Medulla oblongata (tissue), 1 donor: ENCODE data around the gene CCR7.

Experiments
- DNase-seq: peaks from one replicate; pipeline ENCODE4 v3.0.0-alpha.2; 2015; ENCODE audit errors: extremely low spot score

Gene CCR7

DNA sequence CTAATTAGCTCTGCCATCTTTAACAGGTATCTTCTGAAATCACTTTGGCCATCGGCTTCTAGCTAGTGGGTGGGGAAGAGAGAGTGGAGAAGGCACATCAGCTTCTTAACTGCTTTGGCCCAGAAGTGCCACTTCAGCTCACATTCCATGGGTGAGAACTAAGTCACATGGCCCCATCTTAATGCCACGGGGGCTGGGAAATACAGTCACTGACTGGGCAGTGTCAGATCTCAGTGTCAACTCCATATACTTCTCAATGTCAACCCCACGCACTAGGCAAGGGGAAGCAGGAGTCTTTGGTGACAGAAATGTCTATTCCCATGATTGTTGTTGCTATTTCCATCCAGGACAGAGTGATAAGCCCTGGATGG, 29.4 kb downstream of the CCR7 start:
- no peak for DNase-seq

DNA sequence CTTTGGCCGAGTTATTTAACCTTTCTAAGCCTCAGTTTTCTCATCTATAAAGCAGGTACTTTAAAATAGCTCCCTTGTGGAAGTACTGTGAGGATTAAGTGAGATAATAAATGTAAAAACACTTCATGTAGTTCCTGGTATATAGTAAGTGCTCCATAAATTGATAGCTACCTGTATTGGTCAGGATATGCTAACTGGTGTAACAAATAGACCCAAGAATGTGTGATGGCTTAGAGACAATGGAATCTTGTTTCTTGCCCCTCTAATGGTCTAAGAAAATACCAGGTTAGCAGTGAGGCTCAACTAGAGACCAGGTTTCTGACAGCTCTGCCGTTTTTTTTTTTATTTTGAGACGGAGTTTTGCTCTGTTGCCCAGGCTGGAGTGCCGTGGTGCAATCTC, 29.8 kb downstream of the CCR7 start:
- DNase-seq, result no peak

DNA sequence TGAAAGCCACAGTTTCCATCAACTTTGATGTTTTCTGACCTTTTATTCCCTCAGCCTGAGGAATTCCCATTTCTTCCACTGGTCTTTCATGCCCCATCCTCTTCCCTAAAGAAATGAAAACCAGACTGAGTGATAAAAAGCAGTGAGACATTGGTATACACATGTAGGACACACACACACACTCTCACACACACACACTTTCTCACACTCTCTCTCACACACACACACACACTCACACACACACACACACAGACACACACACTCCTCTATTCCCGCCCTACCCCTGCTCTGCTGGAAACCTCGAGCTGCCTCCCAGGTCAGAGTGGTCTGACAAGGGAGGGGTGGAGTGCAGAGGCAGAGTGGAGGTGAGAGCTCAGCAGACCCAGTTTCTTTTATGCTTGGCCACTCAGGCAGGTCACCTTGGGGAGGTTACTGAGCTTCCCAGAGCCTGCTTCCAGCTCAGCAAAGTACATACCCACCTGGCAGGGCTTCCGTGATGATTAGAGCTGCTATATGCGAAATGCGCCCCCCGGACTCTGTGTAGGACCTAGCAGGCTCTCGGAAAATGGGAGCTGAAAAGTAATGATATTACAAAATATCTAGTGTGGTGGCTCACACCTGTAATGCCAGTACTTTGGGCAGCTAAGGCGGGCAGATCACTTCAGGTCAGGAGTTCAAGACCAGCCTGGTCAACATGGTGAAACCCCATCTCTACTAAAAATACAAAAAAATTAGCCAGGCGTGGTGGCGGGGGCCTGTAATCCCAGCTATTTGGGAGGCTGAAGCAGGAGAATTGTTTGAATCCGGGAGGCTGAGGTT, 30.7 kb downstream of the CCR7 start:
- DNase-seq, result no peak

DNA sequence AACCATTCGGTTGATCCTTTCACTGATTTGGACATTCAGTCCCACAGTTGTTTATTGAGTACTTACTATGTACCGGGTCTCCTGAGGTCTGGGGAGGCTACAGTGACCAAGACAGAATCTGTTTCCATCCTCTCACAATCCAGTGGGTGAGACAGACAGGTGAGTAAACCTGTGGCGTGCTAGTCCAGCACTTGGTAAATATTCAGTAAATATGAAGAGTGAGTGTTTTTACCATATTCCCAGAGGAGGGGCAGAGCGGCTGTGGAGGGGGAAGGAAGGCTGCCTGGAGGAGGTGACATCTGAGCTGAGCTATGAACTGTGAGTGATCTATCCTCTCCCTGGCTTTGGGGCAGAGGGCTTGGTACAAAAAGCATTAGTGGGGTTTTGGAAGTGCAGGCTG, 31.4 kb downstream of the CCR7 start:
- no peak for DNase-seq

DNA sequence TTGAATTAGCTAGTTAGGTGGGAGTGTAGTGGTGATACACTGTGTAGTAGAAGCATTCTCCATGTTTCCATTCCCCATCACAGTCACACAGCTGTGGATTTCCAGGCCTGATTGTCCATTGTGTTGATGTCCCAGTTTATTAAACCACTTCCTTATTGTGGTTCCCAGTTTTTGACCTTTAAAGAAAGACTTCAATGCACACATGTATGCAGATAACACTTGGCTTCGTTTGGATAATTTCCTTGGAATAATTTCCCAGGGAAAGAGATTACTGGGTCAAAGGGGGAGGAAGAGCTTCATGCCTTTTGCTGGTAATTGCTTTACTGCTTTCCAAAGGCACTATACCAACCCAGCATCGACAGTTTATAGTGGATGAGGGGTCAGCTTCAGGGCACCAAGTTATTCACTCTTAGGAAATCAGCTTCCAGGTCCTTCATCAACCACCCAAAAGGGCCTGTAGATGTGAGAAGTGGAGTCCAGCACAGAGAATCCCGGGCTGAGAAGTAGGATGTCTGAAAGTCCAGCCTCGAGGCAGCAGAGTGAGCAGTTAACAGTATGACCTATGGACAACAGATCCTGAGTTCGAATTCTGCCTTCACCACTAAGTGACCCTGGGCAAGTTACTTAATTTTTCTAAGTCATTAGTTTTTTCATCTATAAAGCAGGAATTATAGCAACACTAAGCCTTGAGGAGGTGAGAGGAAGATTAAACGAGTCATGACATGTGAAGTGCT, 32.6 kb downstream of the CCR7 start:
- no peak for DNase-seq

DNA sequence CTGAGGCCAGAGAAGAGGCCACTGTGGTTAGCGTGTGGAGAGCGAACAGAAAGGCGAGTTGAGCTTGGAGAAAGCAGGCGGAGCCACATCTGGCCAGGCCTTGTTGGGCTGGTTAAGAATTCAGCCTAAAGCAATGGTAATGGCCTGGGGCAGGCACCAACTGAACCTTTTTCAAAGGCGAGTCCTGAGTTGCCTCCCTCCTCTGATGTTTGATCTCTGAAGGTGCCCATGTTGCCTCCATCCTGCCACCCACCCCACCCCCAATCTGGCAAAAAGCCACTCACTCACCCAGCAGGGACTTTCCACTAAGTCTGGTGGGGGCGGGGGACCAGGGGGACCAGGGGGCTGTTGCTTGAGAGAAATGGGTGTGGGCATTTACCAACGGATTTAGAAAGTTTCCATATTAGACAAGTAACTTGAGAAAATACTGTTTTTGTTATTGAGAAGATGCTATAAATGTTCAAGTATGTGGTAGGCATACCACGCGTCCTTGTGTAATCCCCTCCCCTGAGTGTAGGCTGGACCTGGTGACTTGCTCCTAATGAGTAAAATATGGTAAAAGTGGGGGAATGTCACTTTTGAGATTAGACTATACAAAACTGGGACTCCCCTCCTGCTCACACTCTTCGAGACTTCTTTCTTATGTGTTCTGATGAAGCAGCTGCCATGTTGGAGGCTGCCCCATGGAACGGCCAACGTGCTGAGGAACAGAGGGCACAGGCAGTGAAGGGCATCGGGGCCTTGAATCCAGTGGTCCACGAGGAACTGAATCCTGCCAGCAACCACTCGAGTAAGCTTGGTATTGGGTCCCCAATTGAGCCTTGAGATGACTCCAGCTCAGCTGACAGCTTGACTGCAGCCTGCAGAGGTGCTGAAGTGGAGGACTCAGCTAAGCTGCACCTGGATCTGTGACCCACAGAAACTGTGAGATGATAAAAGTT, 34.0 kb downstream of the CCR7 start:
- no peak for DNase-seq

DNA sequence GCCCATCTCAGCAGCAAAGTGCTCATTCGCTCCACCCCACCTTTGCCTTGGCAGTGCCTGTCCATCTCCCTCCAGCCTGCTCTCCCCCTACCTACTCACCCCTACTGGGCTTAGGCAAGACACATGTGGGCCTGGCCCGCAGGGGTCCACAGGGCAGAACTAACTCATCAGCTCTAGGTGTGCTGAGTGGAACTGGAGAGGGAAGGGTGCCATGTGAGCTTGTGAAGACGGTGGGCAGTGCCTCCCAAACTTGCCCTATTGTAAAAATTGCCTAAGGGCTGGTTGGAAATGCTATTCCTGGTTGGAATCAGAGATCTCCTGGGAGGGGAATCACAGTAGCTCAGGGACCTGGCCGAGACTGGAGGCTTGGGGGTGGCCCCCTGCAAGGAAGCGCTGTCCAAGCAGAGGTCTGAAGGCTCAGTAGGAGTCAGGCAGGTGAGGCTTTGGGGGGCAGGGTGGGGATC, 34.7 kb downstream of the CCR7 start:
- DNase-seq, result no peak

DNA sequence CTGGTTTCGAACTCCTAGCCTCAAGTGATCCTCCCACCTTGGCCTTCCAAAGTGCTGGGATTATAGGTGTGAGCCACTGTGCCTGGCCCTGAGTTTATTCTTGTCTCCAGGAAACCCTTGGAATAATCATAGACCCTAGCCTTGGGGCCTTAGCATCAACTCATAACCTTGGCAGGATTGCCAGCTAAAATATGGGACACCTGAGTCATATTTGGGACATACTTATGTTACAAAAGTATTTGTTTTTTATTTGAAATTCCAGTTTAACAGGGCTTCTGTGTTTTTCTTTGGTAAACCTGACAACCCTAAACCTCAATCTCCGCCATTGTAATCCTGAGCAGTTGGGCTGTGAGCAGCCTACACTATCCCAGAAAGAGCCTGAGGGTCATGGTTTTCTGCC, 35.3 kb downstream of the CCR7 start:
- DNase-seq, result no peak

DNA sequence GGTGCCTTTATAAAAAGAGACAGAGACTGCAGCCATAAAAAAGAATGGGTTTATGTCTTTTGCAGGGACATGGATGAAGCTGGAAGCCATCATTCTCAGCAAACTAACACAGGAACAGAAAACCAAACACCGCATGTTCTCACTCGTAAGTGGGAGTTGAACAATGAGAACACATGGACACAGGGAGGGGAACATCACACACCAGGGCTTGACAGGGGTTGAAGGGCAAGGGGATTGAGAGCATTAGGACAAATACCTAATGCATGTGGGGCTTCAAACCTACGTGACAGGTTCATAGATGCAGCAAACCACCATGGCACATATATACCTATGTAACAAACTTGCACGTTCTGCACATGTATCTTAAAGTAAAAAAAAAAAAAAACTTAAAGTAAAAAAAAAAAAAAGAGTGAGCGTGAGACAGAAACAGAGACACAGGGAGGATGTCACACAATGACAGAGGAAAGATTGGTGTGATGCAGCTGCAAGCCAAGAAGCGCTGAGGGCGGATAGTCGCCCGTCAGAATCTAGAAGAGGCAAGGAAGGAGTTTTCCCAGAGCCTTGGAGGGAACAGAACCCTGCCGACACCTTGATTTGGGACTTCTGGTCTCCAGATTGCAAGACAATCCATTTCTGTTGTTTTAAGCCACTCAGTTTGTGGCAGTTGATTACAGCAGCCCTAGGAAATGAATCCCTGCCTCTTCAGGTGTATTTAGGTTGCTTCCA, 36.4 kb downstream of the CCR7 start:
- DNase-seq, result no peak

DNA sequence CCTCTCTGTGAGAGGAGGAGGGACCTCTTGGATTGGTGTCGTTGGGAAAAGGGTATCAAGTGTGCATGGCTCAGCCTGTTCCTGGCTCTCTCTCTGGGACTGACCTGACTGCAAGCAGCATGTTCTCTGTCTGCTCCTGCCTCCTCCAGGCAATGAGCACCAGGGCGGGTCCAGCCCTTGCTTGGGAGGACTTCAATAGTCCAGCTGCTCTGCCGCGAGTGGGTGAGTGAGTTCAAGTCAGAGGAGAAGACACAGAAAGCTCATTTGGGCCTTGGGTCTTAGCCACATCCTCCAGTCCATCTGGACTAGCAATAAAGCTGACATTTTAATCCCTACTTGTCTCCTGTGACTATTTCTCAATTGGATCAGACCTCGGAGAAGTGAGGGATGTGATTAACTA, 38.6 kb downstream of the CCR7 start:
- no peak for DNase-seq

DNA sequence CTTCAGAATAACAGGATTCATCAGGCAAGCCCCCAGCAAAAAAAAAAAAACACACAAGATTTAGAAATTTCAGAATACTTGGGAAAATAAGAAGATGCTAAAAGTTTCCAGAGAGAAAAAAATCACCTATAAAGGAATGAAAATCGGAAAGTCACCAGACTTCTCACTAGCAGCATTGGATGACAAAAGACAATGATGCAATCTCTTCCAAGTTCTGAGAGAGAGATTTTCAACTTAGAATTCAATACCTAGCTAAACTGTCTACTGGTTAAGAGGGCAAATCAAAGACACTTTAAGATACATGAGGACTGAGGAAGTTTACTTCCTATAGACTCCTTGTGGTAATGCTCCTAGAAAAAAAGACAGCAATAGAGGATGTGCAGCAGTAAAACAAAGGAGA, 40.0 kb downstream of the CCR7 start:
- no peak for DNase-seq

DNA sequence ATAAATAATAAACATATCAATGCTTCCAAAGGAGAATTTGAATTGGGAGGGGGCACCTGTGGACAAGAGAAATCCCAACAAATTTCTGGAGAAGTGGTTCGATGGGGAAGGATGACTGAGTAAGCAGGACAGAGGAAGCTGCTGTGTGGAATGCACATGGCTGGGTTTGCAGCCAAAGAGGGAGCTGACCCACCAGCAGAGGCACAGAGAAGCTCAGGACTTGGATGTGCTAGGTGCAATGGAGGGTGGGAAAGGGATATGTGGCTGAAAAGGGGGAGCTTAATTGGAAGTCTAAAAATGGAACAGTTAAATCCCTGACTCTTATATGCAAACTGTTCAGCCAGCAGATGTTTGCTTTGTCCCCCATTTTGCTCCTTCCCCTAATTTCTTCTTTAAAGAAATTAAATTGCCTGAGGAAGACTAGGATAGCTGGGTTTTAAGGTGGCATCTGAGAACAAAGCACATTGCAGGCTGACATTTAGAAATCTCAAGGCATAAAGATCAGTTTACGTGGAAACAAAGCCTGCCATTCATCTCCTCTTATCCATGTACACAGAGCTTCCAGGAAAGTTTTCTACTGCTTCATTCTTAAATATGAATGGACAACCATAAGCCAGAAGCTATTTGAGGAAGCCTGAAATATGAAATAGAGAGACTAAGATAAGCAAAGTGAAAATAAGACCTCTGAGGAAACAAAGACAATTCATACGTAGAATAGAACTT, 40.9 kb downstream of the CCR7 start:
- DNase-seq, result no peak

DNA sequence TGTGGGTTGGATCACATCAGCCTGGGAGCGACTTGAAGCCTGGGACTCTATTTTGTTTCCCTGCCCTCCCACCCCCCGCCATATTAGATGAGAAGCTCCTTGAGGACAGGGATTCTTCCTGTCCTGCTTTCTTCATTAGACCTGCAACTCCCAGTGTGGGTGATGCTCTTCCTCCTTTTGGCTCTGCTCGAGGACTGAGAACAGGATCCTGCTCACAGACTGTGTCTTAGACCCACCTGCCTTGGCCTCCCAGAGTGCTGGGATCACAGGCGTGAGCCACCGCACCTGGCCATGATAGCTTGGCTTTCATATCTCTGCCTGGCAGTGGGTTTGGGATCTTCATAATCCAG, 42.3 kb downstream of the CCR7 start:
- no peak for DNase-seq

DNA sequence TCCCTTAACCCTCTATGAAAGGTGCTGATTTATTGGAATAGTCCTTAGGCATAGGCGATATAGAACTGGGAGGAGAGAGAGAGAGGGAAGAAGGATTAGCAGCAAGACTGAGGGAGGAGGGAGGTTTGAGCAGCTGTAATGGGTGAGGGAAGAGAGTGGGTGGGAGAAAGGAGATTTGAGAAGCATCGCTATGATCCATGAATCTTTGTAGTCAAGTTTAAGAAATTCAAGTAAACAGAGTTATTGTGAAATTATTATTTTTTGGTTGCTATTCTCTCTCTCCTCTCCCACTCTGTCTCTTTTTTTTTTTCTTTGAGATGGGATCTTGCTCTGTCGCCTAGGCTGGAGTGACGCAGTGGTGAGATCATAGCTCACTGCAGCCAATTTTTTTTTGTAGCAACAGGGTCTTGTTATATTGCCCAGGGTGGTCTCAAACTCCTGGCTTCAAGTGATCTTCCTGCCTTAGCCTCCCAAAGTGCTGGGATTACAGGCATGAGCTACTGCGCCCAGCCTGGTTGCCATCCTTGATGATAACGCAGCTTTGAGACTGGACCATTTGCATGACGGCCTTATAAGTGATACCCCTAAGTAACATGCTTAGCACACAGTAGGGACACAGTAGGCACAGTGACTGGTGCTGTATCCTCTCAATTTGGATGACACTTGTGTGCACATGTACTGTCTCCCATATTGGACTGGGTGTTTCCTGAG, 42.9 kb downstream of the CCR7 start:
- DNase-seq, result no peak

DNA sequence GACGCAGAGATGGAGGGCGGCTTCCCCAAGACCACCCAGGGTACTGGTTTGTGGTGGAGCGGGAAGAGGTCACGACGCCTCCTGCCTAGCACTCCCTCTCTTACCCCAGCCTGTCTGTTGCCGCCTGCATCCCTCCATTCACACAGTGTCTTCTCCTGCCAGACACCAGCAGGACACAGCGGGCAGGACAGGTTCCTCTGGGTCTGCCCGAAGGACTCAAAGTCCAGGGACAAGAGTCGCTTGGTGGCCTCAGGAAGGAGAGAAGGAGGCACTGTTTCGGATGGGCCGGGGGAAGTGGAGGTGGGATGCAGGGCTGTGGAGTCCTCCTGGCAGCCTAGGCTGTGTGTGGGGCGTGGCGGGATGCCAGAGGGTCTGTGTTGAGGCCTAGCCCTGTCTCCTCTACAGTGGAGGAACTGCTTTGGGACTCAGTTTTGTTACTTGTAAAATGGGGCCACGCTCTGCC, 44.2 kb downstream of the CCR7 start:
- DNase-seq, result no peak

DNA sequence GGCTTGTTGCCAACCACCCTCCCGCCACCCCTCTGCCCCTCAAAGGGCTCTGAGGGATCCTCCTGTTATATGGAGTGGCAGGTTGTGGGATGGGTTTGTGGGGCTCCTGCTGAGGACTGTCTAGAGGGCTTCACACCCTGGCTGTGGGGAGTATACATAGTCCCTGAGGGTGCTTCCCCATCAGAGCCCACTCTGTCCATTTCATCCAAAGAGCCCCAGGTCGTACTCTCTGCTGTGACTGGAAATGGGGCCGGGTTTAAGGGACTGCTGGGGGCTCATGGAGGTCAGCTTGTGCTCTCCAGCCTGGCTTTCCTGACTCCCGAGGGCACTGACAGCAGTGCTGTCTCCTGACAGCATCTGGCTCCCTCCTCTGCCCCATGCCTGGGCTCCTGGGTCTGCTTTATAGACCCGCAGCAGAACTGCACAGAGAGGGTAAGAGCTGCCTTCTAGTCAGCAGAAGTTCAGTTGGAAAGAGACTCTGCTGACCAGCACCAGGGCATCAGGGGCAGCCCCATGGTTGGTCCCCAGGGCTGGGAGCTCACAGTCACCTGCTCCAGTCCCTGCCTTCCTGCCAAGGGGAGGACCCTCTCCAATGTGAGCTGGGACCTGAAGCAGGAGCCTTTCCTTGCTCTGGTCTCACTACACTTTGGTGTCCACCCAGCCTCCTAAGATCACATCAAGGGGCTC, 46.0 kb downstream of the CCR7 start:
- DNase-seq, result no peak

DNA sequence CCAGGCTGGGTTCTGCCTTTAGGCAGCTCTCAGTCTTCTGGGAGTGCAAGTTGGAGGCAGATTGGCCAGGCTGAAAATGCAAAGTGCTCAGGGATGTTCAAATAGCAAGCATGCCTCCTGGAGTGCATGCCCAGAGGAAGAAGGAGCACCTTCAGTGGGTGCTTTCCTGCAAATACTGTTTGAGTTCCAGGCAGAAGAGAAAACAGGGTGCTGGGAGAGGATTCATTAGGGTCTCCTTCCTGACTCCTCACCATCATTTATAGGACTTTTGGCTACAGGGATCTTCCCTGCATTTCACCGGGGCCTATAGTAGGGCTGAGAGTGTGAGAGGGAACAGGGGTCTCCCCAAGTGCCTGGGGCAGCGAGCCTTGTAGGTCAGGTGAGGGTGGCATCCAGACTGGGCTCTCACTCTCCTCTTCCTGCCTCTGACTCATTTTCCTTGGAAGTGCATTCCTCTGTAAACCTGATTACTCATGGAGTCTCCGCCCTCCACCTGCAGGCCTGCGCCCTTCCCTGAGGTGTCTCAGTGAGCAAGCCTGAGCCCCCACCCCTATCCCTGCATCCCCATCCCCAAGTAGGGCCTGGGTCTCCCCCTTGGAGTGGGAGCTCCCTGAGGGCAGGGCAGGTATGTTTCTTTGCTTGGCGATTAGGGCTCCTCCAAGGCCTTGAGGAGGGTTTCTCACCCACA, 46.7 kb downstream of the CCR7 start:
- DNase-seq, result no peak

DNA sequence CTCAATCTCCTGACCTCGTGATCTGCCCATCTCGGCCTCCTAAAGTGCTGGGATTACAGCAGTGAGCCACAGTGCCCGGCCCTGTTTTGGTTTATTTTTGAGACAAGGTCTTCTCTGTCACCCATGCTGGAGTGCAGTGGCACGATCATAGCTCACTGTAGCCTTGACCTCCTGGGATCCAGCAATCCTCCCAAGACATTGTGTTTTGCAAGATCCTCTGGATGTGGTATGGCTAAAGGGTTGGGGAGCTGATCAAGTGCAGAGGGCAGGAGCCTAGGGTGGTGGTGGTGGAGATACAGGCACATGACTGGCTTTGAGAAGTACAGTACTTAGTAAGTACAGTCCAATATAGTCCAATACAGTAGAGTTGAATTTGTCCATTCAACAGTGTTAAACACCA, 47.3 kb downstream of the CCR7 start:
- DNase-seq, result no peak

DNA sequence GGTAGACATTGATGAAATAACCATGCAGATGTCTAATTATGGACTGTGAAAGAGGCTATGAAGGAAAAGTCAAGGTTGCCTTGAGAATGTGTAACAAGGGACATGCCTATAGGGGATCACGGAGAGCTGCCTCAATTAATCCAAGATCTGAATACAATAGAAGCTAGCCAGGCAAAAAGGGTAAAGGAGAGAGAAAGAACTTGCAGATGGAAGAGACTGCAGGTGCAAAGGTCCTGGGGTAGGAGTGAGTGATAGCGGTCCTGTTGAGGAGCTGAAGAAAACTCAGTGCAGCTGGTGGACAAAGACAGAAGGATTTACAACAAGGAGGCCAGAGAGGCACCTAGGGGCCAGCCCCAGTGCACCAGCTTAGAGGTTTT, 48.0 kb downstream of the CCR7 start:
- DNase-seq, result no peak
